Stimulated activated CD4-positive, alpha-beta T cell treated with anti-CD3 and anti-CD28 coated beads, Interleukin-4, amount 100 ng/mL, for 24 hours (primary cell): ENCODE results near the gene PDLIM5.
"Not testable (repeated sequence)": the region's sequence is repeated elsewhere in the genome, so short reads cannot be mapped to it uniquely, and the experiment has no call there.

Experiments
- DNase-seq: peaks from one replicate; pipeline ENCODE4 v3.0.0-alpha.2; 2020

PDLIM5 gene

DNA sequence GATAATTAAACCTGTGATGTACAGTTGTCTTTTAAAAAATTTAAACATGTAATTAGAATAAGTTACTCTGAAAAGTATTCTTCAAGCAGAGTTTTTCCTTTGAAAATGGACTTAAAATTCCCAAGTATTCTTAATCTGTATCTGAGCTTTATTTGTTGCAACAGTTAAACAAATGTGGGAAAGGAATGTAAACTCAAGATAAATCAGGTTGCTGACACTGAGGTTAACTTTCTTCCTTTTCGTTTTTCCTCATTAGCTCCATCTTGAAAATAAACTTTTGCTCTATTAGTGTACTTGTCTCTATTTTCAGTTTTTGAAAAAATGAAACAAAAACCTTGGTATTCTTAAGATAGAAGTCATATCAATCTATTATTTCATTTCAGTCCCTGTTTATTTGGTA is 161.5 kb downstream of the PDLIM5 start:
- DNase-seq: no peak

DNA sequence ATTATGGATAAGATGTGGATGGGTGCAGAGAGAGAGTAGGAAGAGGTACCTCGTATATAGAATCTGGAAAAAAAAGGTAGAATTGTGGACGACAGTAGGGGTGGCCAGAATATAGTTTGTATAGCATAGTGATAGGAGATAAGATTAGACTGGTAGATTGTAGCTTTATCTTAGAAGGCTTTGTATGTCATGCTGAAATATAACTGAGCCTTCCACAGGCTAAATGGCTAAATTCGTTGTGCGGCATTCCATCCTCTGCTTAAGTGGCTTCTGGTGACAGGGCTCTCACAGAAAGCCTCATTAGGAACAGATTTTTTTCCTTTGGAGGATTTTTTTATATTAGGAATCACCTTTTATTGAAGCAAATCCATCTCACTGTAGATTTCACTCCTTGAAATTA is 163.7 kb downstream of the PDLIM5 start:
- DNase-seq: no peak

- DNase-seq: peak; percentile 12
Measured at GRCh38 chr4:94621491-94622080, 169.8 kb downstream of the PDLIM5 start.

- DNase-seq: no peak
Measured at GRCh38 chr4:94623126-94623911, 171.6 kb downstream of the PDLIM5 start.

DNA sequence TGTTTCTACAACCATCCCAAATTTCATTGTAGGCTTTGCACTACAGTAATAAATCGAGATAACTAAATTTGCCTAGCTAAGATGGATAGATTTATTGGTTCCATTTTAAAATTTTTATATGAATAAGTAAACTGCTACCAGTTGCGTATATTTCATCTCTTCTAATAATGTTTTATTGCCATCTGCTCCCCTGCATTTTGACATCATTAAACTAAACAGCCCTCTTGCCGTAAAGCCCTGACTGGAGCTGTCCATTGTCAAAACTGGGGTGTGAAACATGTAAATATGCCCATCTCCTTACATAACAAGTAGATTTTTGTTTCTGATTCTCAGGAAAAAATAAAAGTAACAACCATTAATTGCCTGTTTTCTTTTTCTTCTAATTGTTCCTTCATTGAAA is 175.2 kb downstream of the PDLIM5 start:
- DNase-seq: no peak

- DNase-seq: not testable (repeated sequence)
Measured at GRCh38 chr4:94629058-94629457, 177.3 kb downstream of the PDLIM5 start.

GRCh38 chr4:94629837-94630236 is 178.1 kb downstream of the PDLIM5 start:
- no peak for DNase-seq

GRCh38 chr4:94634271-94634670 is 182.5 kb downstream of the PDLIM5 start:
- no peak for DNase-seq

DNA sequence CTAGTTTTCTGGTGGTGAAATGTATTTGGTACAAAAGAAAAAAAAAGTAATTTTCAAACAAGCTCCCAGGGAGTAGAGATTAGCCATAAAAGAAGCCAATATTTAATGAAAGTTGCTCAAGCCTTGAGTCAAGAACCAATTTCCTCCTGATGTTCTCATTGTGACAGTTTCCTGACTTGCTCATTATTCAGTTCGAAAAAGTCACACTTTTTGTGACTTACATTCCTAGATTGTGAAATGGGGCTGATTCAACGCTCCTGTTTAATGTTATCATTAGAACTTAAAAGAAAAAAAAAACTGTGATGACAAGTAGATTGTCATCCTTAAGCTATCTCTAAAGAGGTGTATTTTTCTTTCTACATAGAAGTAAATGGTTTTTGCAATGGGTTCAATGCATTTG is 183.4 kb downstream of the PDLIM5 start:
- DNase-seq: no peak

DNA sequence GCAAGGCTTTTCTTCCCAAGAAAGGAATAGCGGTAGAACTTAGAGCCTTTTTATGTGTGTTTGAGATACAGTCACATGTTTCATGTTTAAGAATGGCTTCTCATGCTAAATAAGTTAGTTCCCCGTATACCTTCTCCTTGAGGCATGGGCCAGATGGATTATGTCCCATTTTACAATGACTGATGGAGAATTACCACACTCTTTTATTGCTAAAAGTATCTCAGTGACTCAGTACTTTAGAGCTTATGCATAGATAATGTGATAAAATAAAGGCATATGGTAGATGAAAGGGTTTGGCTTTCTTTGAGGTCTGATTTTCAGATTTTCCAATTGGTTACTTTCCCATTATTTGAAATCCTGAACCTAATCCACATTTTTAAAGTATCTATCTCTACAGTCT is 184.3 kb downstream of the PDLIM5 start:
- DNase-seq: no peak

GRCh38 chr4:94639298-94639697 is 187.6 kb downstream of the PDLIM5 start:
- no peak for DNase-seq

GRCh38 chr4:94640151-94640550 is 188.4 kb downstream of the PDLIM5 start:
- DNase-seq: no peak

- DNase-seq: no peak
Measured at GRCh38 chr4:94641702-94642560, 190.2 kb downstream of the PDLIM5 start.

GRCh38 chr4:94642561-94642866 is 190.8 kb downstream of the PDLIM5 start:
- DNase-seq: no peak

GRCh38 chr4:94648699-94649098 is 197.0 kb downstream of the PDLIM5 start:
- DNase-seq: no peak

GRCh38 chr4:94649381-94650133 is 197.8 kb downstream of the PDLIM5 start:
- no peak for DNase-seq

- no peak for DNase-seq
Measured at GRCh38 chr4:94650134-94650495, 198.4 kb downstream of the PDLIM5 start.

- DNase-seq: no peak
Measured at GRCh38 chr4:94650690-94651089, 198.9 kb downstream of the PDLIM5 start.

GRCh38 chr4:94653095-94653649 is 201.4 kb downstream of the PDLIM5 start:
- DNase-seq: no peak

DNA sequence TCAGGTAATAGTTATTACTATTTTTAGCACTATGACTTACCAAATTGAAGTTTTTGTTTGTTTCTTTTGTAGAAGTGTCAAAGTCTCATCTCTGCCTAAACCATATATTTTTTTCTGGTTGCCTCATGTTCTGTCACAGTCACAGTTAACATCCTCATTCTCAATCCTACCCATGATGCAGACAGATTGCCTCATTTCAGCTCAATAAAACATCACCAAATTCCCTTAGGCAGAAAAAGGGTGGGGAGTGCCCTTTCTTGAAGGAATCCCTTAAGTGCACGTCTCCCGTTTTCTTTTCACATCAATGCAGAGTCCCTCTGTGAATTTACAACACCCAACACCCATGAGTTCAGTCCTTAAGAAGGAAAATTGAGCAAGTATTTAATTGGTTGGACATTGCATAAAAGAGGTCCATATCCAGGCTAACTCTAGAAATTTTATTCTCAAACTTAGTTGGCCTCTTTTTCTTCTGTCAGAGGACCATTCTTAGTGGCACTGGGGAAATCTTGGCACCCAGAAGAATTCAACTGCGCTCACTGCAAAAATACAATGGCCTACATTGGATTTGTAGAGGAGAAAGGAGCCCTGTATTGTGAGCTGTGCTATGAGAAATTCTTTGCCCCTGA is 202.4 kb downstream of the PDLIM5 start:
- no peak for DNase-seq

- DNase-seq: no peak
Measured at GRCh38 chr4:94654714-94655113, 203.0 kb downstream of the PDLIM5 start.

- DNase-seq: no peak
Measured at GRCh38 chr4:94660614-94661013, 208.9 kb downstream of the PDLIM5 start.
